H9 (cell line): ENCODE data around the gene BIRC5. TPM values are rescaled to one million over a fixed set of nuclear protein-coding genes. Genes with fewer than 3 reads are reported as not detected.

Source experiments
- DNase-seq: peaks from one replicate; pipeline ENCODE4 v3.0.0-alpha.2; 2017
- H2AFZ ChIP-seq: one replicate; pipeline ENCODE4 v1.6.1; 2013; ENCODE audit warnings: mild to moderate bottlenecking, low read length, control low read depth, moderate library complexity
- H2AK5ac ChIP-seq: 2 replicates; pipeline ENCODE4 v1.6.1; 2013; ENCODE audit warnings: low read length, control low read depth, mixed read lengths; ENCODE audit not compliant: insufficient read length
- H2BK120ac ChIP-seq: one replicate; pipeline ENCODE4 v1.6.1; 2013; ENCODE audit warnings: low read depth, mild to moderate bottlenecking, low read length, control low read depth, inconsistent platforms; ENCODE audit not compliant: poor library complexity, severe bottlenecking
- H2BK12ac ChIP-seq: 2 replicates; pipeline ENCODE4 v1.6.1; 2013; ENCODE audit warnings: low read length, control low read depth, mixed read lengths, low read depth; ENCODE audit not compliant: insufficient read length
- H2BK15ac ChIP-seq: 2 replicates; pipeline ENCODE4 v1.6.1; 2013; ENCODE audit warnings: low read depth, low read length, control low read depth
- H2BK20ac ChIP-seq: one replicate; pipeline ENCODE4 v1.6.1; 2013; ENCODE audit warnings: low read depth, mild to moderate bottlenecking, low read length, control low read depth, inconsistent platforms; ENCODE audit not compliant: poor library complexity, severe bottlenecking
- H2BK5ac ChIP-seq: 2 replicates; pipeline ENCODE4 v1.6.1; 2013; ENCODE audit warnings: low read length, control low read depth, mixed read lengths; ENCODE audit not compliant: insufficient read length
- H3K14ac ChIP-seq: 2 replicates; pipeline ENCODE4 v1.6.1; 2013; ENCODE audit warnings: low read length, control low read depth; ENCODE audit not compliant: insufficient read depth
- H3K18ac ChIP-seq: 2 replicates; pipeline ENCODE4 v1.6.1; 2013; ENCODE audit warnings: low read depth, mild to moderate bottlenecking, mixed read lengths, low read length, control low read depth; ENCODE audit not compliant: insufficient read length
- H3K23ac ChIP-seq: 2 replicates; pipeline ENCODE4 v1.6.1; 2013; ENCODE audit warnings: low read length, control low read depth, mixed read lengths, low read depth; ENCODE audit not compliant: insufficient read length
- H3K23me2 ChIP-seq: 2 replicates; pipeline ENCODE4 v1.6.1; 2013; ENCODE audit warnings: low read depth, mild to moderate bottlenecking, mixed read lengths, low read length, control low read depth; ENCODE audit not compliant: insufficient read length, poor library complexity, severe bottlenecking
- H3K27ac ChIP-seq: 2 replicates; pipeline ENCODE4 v1.5.1; 2013; ENCODE audit warnings: low read length, control low read depth, mixed read lengths, low read depth; ENCODE audit not compliant: insufficient read length
- H3K27me3 ChIP-seq: 2 replicates; pipeline ENCODE4 v1.6.1; 2013; ENCODE audit warnings: low read length, control low read depth, inconsistent platforms; ENCODE audit not compliant: insufficient read depth
- H3K4ac ChIP-seq: 2 replicates; pipeline ENCODE4 v1.6.1; 2013; ENCODE audit warnings: low read depth, mild to moderate bottlenecking, control low read depth, inconsistent platforms, low read length, moderate library complexity
- H3K4me1 ChIP-seq: 2 replicates; pipeline ENCODE4 v1.6.1; 2013; ENCODE audit warnings: low read length, control low read depth, inconsistent platforms; ENCODE audit not compliant: insufficient read depth
- H3K4me2 ChIP-seq: 2 replicates; pipeline ENCODE4 v1.6.1; 2013; ENCODE audit warnings: low read length, control low read depth, mixed read lengths; ENCODE audit not compliant: insufficient read length, insufficient read depth
- H3K56ac ChIP-seq: 2 replicates; pipeline ENCODE4 v1.6.1; 2013; ENCODE audit warnings: low read depth, mild to moderate bottlenecking, mixed read lengths, low read length, control low read depth; ENCODE audit not compliant: insufficient read length
- H3K79me1 ChIP-seq: 2 replicates; pipeline ENCODE4 v1.6.1; 2013; ENCODE audit warnings: low read depth, mild to moderate bottlenecking, moderate library complexity, low read length, control low read depth, inconsistent platforms; ENCODE audit not compliant: insufficient read depth, poor library complexity, severe bottlenecking
- H3K79me2 ChIP-seq: 2 replicates; pipeline ENCODE4 v1.6.1; 2013; ENCODE audit warnings: low read length, control low read depth, inconsistent platforms; ENCODE audit not compliant: insufficient read depth
- H3K9ac ChIP-seq: 2 replicates; pipeline ENCODE4 v1.6.1; 2013; ENCODE audit warnings: low read length, control low read depth, mixed read lengths; ENCODE audit not compliant: insufficient read length; ENCODE audit errors: extremely low read depth
- H3K9me3 ChIP-seq: one replicate; pipeline ENCODE4 v1.6.1; 2013; ENCODE audit warnings: low read depth, low read length, inconsistent platforms; ENCODE audit not compliant: control insufficient read depth
- H3T11ph ChIP-seq: one replicate; pipeline ENCODE4 v1.6.1; 2013; ENCODE audit warnings: mild to moderate bottlenecking, low read length, control low read depth, inconsistent platforms
- H4K20me1 ChIP-seq: one replicate; pipeline ENCODE4 v1.6.1; 2013; ENCODE audit not compliant: control insufficient read depth, insufficient read length, insufficient read depth
- H4K5ac ChIP-seq: 2 replicates; pipeline ENCODE4 v1.6.1; 2013; ENCODE audit warnings: low read depth, mild to moderate bottlenecking, mixed read lengths, low read length, control low read depth; ENCODE audit not compliant: insufficient read length
- H4K8ac ChIP-seq: replicated peaks from 2 replicates; pipeline ENCODE4 v1.6.1; 2013; ENCODE audit warnings: low read length, control low read depth, mixed read lengths, low read depth; ENCODE audit not compliant: insufficient read length
- H4K91ac ChIP-seq: 2 replicates; pipeline ENCODE4 v1.6.1; 2013; ENCODE audit warnings: low read depth, mild to moderate bottlenecking, moderate library complexity, mixed read lengths, low read length, control low read depth; ENCODE audit not compliant: insufficient read length
- H3K27ac Mint-ChIP-seq, 3 experiments: 2 replicates in 2 of 3; 3 replicates in 1 of 3; pipeline ENCODE4 v1.8.0; 2020 to 2021; ENCODE audit warnings: mixed read lengths in 3 of 3, mild to moderate bottlenecking in 1 of 3, moderate library complexity in 1 of 3
- H3K27me3 Mint-ChIP-seq: 2 replicates; pipeline ENCODE4 v1.8.0; 2021; ENCODE audit warnings: low read depth, mild to moderate bottlenecking, moderate library complexity, mixed read lengths
- H3K36me3 Mint-ChIP-seq, 3 experiments: 2 replicates in 2 of 3; 3 replicates in 1 of 3; pipeline ENCODE4 v1.8.0; 2020 to 2021; ENCODE audit warnings: low read depth in 3 of 3, mixed read lengths in 3 of 3; ENCODE audit not compliant: insufficient read depth in 1 of 3
- H3K4me1 Mint-ChIP-seq, 2 experiments: 2 replicates each; pipeline ENCODE4 v1.8.0; 2020; ENCODE audit warnings: mixed read lengths in 2 of 2
- H3K4me3 Mint-ChIP-seq, 2 experiments: 2 replicates in 1 of 2; 3 replicates in 1 of 2; pipeline ENCODE4 v1.8.0; 2020 to 2021; ENCODE audit warnings: mild to moderate bottlenecking in 2 of 2, mixed read lengths in 2 of 2, moderate library complexity in 1 of 2
- H3K9me3 Mint-ChIP-seq, 2 experiments: 2 replicates in 1 of 2; 3 replicates in 1 of 2; pipeline ENCODE4 v1.8.0; 2020; ENCODE audit warnings: mild to moderate bottlenecking in 2 of 2, mixed read lengths in 2 of 2, moderate library complexity in 1 of 2
- CTCF ChIP-seq: fragments of 200-600 bp; sonication (generic); conservative IDR thresholded peaks from 3 replicates; pipeline ENCODE4 v1.8.0; 2021; ENCODE audit warnings: antibody characterized with exemption, mild to moderate bottlenecking
- WGBS: extraction: QIAGEN DNeasy Blood & Tissue Kit; methylation state at CpG from one replicate; pipeline ENCODE4 v1.1.7; 2013; ENCODE audit warnings: missing lambda C conversion rate, low lambda C conversion rate, mixed read lengths; ENCODE audit not compliant: insufficient read length; ENCODE audit errors: extremely low coverage; 5-methylcytosine and 5-hydroxymethylcytosine counted together
- total RNA-seq: library from RNA; stranded (reverse); gene quantifications from 2 replicates; pipeline ENCODE4 v1.2.1, GENCODE V29; 2021

The BIRC5 gene
- total RNA-seq, 1 experiment from 2014 or later: 97.8 TPM

DNA sequence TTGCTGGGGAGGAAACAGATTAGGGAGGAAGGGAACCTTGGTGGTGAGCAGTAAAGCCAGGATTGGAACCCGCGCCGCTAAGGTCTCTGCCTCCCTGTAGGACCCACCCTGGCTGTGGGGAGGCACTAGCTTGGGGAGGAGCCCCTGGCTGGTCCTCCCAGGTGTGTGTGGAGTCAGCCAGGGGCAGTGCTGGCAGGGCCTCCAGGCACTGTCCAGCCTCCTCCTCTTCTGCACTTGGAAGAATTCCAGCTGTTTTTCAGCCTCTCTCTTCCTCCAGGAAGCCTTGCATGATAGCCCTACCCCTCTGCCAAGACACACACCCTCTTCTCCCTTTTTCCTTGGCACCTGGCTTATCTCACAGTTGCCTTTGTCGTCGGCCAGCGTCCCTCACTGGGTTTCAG, 52.2 kb downstream of the BIRC5 start:
- Histone ChIP-seq H3K18ac (no peak overlapping the region), H3K4me1 (peaks cover 6% of the 10 kb centered on the region; the same call in 1 of the 2 replicates), H3K23ac (no peak overlapping the region), H3T11ph (no peak overlapping the region), H3K27ac (no peak overlapping the region), H4K91ac (no peak overlapping the region), H3K79me1 (no peaks in the 10 kb centered on the region), H3K23me2 (peaks cover 4% of the 10 kb centered on the region), H4K20me1 (no peaks in the 10 kb centered on the region), H2BK15ac (no peak overlapping the region), H2BK12ac (no peak overlapping the region), H2BK120ac (no peak overlapping the region), H3K79me2 (no peaks in the 10 kb centered on the region), H2BK5ac (no peak overlapping the region), H3K56ac (no peak overlapping the region), H3K9ac (no peak overlapping the region), H4K5ac (no peak overlapping the region), H3K9me3 (no peaks in the 10 kb centered on the region), H2BK20ac (no peak overlapping the region), H2AK5ac (no peak overlapping the region), H3K14ac (no peak overlapping the region), H4K8ac (no peak overlapping the region), H2AFZ (no peak overlapping the region), H3K4ac (no peak overlapping the region), H3K4me2 (no peak overlapping the region), H3K27me3 (no peaks in the 10 kb centered on the region; the same call in 1 of the 2 replicates)
- no peak for DNase-seq
- no CpG with 5 or more reads among the region's 6 CpGs for WGBS
- Mint-ChIP-seq H3K27me3 (peaks cover 14% of the 10 kb centered on the region), H3K36me3 (no peaks in the 10 kb centered on the region), H3K4me3 (no peak overlapping the region), H3K27ac (peak overlapping the region in 1 of 3 experiments; percentile 23; a peak in 1 of 7 replicates), H3K9me3 (no peaks in the 10 kb centered on the region), H3K4me1 (peaks cover 40 to 50% of the 10 kb centered on the region in 2 experiments)
- TF ChIP-seq CTCF: no peak
